GM19324 (cell line): ENCODE results near the gene TMEM141.

Source experiments
- ATAC-seq: cut with Tn5 transposase; IDR thresholded peaks from one replicate; pipeline ENCODE4 v1.9.1; 2021; ENCODE audit warnings: mild to moderate bottlenecking, moderate library complexity; ENCODE audit not compliant: unreplicated experiment, low FRiP score

TMEM141 gene

DNA sequence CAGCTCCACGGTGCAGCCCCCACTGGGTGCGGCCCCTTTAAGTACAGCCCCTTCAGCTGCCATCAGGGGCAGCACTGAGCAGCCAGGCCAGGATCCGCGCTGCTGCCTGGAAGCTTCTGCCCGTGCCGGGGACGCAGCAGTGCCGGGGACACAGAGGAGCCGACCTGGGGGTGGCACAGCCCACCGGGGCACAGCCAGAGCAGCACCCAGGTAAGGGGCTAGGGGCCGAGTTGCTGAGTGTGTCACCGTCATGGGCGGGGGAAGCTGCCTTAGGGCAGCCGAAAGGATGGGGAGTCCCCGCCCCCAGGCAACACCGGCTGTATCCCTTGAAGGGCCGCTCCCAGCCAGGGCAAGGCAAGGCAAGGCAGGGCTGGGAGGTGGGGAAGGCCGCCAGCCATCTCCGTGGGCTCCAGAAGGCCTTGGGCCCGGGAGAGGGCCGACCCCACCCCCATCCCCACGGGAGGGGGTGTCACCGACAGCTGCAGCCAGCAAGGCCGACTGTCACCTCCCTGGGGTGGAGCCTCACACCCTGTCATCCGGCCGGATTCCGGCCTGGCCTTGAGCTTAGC lies 51.3 kb downstream of the TMEM141 start, which contains the start of gene AJM1:
TSS of gene AJM1 (plus strand) at position 99 of the 569 bp plus-strand sequence. CDS start 1,937 bp downstream, outside the sequence.
- peak; percentile 38 for ATAC-seq
